ENCODE results near the gene TRAF7.

GRCh38 chr16:2162676-2163118 is 7.1 kb downstream of the TRAF7 start:
- TF ChIP-seq POLR2AphosphoS5 (IDR thresholded peaks at IDR 0.05; ENCODE audit: insufficient read depth in 1 of 2, low read depth in 1 of 2): no peak
- no peak for TF ChIP-seq CTCF (IDR thresholded peaks at IDR 0.05)
- TF ChIP-seq POLR2A (IDR thresholded peaks at IDR 0.05): no peak
